Thoracic aorta (tissue), 2 donors: Measurements from ENCODE around the gene GPD1. TPM values are rescaled to one million over a fixed set of nuclear protein-coding genes. Genes with fewer than 3 reads are reported as not detected.

Experiments used
- ATAC-seq: fragments of 150-250 bp; one replicate; pipeline ENCODE4 v1.8.0; 2017; ENCODE audit warnings: low read depth; ENCODE audit not compliant: insufficient number of reproducible peaks, low FRiP score
- DNase-seq: peaks from one replicate; pipeline ENCODE4 v3.0.0-alpha.2; 2020; ENCODE audit warnings: low spot score
- H3K27ac ChIP-seq, 2 donors: fragments of 200-600 bp; sonication (generic); 1 replicate in 1 of 2; 2 replicates in 1 of 2; pipeline ENCODE4 v1.5.1; 2016; ENCODE audit warnings: mild to moderate bottlenecking in 2 of 2, moderate library complexity in 2 of 2
- H3K27me3 ChIP-seq: fragments of 200-600 bp; sonication (generic); replicated peaks from 2 replicates; pipeline ENCODE4 v1.6.0; 2016; ENCODE audit warnings: mild to moderate bottlenecking; ENCODE audit not compliant: insufficient read depth
- H3K36me3 ChIP-seq: fragments of 200-600 bp; sonication (generic); one replicate; pipeline ENCODE4 v1.5.1; 2016
- H3K4me1 ChIP-seq, 2 donors: fragments of 200-600 bp; sonication (generic); 1 replicate in 1 of 2; 2 replicates in 1 of 2; pipeline versions ENCODE4 v1.5.1 to v1.6.0; 2016; ENCODE audit warnings: low read depth in 2 of 2, mild to moderate bottlenecking in 1 of 2; ENCODE audit not compliant: control insufficient read depth in 1 of 2
- H3K4me3 ChIP-seq: fragments of 200-600 bp; sonication (generic); 2 replicates; pipeline ENCODE4 v1.5.1; 2016; ENCODE audit warnings: mild to moderate bottlenecking
- H3K9me3 ChIP-seq: fragments of 200-600 bp; sonication (generic); 2 replicates; pipeline ENCODE4 v1.5.1; 2016
- total RNA-seq, 2 donors: library from RNA; depleted of rRNA; stranded (reverse); fragments of >200 nt; gene quantifications; one replicate each; pipeline versions ENCODE4 v1.1.0 to v1.2.3, GENCODE V29; 2016
- TF ChIP-seq, protein P1 (sequence below): fragments of 200-600 bp; sonication (generic); IDR thresholded peaks from one replicate; pipeline ENCODE4 v1.5.1; 2019; ENCODE audit warnings: antibody characterized with exemption

GPD1 gene
- total RNA-seq, 2 donors from 2014 or later: 4.2 to 5.0 TPM

DNA sequence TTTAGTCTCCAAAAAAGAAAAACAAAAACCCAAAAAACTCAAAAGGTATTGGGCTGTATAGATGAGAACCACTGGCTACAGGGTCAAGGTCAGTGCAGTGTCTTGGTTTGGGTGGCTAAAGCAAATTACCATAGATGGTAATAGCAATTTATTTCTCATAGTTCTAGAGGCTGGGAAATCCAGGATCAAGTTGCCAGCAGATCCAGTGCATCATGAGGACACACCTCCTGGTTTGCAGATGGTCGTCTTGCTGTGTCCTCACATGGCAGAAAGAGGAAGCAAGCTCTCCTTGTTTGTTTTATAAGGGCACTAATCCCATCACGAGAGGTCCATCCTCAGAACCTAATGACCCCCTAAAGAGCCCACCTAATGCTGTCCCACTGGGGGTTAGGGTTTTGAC, 19.4 kb downstream of the GPD1 start:
- no peak overlapping the region for H3K27ac ChIP-seq
- no peak overlapping the region for H3K4me3 ChIP-seq
- ATAC-seq (no peak), DNase-seq (no peak)
- H3K4me1 ChIP-seq: peaks cover under 1 to 22% of the 10 kb centered on the region in 2 donors
- peaks cover 36% of the 10 kb centered on the region for H3K36me3 ChIP-seq
- no peaks in the 10 kb centered on the region for H3K27me3 ChIP-seq
- TF ChIP-seq, protein P1, sequence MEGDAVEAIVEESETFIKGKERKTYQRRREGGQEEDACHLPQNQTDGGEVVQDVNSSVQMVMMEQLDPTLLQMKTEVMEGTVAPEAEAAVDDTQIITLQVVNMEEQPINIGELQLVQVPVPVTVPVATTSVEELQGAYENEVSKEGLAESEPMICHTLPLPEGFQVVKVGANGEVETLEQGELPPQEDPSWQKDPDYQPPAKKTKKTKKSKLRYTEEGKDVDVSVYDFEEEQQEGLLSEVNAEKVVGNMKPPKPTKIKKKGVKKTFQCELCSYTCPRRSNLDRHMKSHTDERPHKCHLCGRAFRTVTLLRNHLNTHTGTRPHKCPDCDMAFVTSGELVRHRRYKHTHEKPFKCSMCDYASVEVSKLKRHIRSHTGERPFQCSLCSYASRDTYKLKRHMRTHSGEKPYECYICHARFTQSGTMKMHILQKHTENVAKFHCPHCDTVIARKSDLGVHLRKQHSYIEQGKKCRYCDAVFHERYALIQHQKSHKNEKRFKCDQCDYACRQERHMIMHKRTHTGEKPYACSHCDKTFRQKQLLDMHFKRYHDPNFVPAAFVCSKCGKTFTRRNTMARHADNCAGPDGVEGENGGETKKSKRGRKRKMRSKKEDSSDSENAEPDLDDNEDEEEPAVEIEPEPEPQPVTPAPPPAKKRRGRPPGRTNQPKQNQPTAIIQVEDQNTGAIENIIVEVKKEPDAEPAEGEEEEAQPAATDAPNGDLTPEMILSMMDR: no peak
- H3K9me3 ChIP-seq: no peaks in the 10 kb centered on the region

- Histone ChIP-seq H3K27ac (no peak overlapping the region), H3K36me3 (peaks cover 28% of the 10 kb centered on the region), H3K27me3 (no peaks in the 10 kb centered on the region), H3K4me1 (peaks cover 4 to 43% of the 10 kb centered on the region in 2 donors), H3K9me3 (no peaks in the 10 kb centered on the region), H3K4me3 (no peak overlapping the region)
- TF ChIP-seq, protein P1: no peak
- no peak for DNase-seq
- no peak for ATAC-seq
These were observed 23.7 kb downstream of the GPD1 start for GRCh38 chr12:50127546-50127945.

DNA sequence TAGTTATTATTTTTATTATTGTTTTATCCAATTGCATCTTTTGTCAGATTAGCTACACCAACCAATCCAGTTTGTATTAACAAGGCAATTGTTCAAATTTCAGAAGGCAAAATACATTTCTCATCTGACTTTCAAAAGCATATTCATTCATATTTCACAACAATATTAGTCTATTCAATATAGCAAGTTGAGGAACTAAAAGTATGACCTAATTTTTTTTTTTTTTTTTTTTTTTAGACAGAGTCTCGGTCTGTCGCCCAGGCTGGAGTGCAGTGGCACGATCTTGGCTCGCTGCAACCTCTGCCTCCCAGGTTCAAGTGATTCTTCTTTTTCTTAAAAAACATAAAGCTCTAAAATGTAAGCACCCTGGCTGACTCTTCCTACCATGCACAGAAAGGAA, 25.5 kb downstream of the GPD1 start:
- no peak for DNase-seq
- TF ChIP-seq, protein P1: no peak
- ATAC-seq: no peak
- Histone ChIP-seq H3K27me3 (no peaks in the 10 kb centered on the region), H3K36me3 (peaks cover 22% of the 10 kb centered on the region), H3K27ac (no peak overlapping the region), H3K4me3 (no peak overlapping the region), H3K9me3 (no peaks in the 10 kb centered on the region), H3K4me1 (peaks cover 8 to 50% of the 10 kb centered on the region in 2 donors)

GRCh38 chr12:50132505-50133135, 28.8 kb downstream of the GPD1 start:
- ATAC-seq (no peak), DNase-seq (no peak)
- Histone ChIP-seq H3K27me3 (no peaks in the 10 kb centered on the region), H3K9me3 (no peaks in the 10 kb centered on the region), H3K4me1 (peaks cover 13 to 43% of the 10 kb centered on the region in 2 donors), H3K27ac (peak overlapping the region in 1 of 2 donors; percentile 48), H3K4me3 (no peak overlapping the region), H3K36me3 (peaks cover 16% of the 10 kb centered on the region)
- TF ChIP-seq, protein P1: peak; percentile 30

- H3K27me3 ChIP-seq: no peaks in the 10 kb centered on the region
- no peaks in the 10 kb centered on the region for H3K36me3 ChIP-seq
- DNase-seq: no peak
- TF ChIP-seq, protein P1: no peak
- H3K4me3 ChIP-seq: no peak overlapping the region
- peaks cover 9 to 10% of the 10 kb centered on the region in 2 donors for H3K4me1 ChIP-seq
- no peaks in the 10 kb centered on the region for H3K9me3 ChIP-seq
- ATAC-seq: no peak
- no peak overlapping the region for H3K27ac ChIP-seq
These were observed 39.2 kb downstream of the GPD1 start for GRCh38 chr12:50142993-50143392.
